Skin epidermis (tissue), 12 donors: Measurements from ENCODE around the gene IFT20.

Experiments used
- H3K27ac ChIP-seq, 21 experiments: fragments of 200-600 bp; sonication (generic) in 11 of 21; one replicate each; pipeline ENCODE4 v1.5.0; 2020; ENCODE audit warnings: mild to moderate bottlenecking in 3 of 21, inconsistent platforms in 2 of 21, moderate library complexity in 2 of 21
- H3K4me3 ChIP-seq, 7 experiments: fragments of 200-600 bp; sonication (generic) in 2 of 7; one replicate each; pipeline ENCODE4 v1.5.0; 2020; ENCODE audit warnings: inconsistent platforms in 2 of 7, mild to moderate bottlenecking in 2 of 7, moderate library complexity in 1 of 7

IFT20 gene

DNA sequence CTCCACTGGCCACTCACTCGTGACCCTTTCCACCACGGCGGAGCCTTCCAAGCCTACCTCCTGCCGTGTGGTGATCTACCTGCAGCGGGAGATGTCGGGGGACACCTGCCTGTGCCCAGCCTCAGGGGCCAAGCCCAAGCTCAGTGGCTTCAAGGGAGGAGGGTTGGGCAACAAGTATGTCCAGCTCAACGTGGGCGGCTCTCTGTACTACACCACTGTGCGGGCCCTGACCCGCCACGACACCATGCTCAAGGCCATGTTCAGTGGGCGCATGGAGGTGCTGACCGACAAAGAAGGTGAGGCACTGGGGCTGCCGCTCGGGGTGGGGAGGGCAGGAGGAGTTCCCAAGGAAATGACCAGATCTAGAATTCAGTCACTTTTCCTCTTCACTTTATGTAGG, 4.2 kb upstream of the IFT20 start:
- H3K27ac ChIP-seq, result peak overlapping the region in 8 of 21 experiments; percentile 12 to 98 (median 36)
- H3K4me3 ChIP-seq, result no peak overlapping the region

GRCh38 chr17:28338769-28339212, 3.5 kb upstream of the IFT20 start:
- Histone ChIP-seq H3K4me3 (peak overlapping the region in 1 of 7 experiments; percentile 6), H3K27ac (peak overlapping the region in 15 of 21 experiments; percentile 2 to 99 (median 53))

DNA sequence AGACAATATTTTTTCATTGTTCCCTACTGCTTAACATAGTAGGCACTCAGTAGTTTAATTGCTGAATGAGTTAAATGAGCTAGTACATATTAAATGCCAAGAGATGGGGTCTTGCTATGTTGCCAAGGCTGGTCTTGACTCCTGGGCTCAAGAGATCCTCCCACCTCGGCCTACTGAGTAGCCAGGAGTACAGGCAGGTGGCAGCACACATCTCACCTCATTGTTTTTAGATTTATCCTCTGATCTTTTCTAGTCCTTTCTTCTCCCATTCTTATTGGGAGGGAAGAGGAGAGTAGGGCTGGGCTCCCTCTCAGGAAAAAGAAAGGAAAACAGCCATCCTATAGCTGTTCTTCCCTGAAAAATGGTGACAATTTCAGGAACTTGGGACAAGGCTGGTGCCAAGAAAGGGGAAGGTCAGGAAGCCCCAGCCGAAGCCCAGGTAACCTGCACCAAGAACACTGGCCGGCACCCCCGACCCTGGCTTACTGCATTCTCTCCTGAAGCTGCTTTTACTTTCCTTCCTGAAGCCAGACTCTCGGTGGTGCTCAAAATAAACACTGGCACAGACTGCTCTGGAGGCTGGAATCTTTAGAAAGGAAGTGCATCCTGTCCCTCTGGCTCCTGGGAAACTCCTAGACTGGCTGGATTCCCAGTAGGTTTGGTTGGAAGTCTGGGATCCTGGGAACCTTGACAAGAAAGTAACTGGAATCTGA, 2.9 kb upstream of the IFT20 start:
- Histone ChIP-seq H3K27ac (peak overlapping the region in 17 of 21 experiments; percentile 2 to 99 (median 58)), H3K4me3 (peak overlapping the region in 1 of 7 experiments; percentile 6)

- peak overlapping the region; percentile 79 to 99 (median 93) for H3K4me3 ChIP-seq
- H3K27ac ChIP-seq, result peak overlapping the region; percentile 83 to 99 (median 98)
Observed at GRCh38 chr17:28335959-28336871, 943 bp upstream of the IFT20 start.

- Histone ChIP-seq H3K27ac (peak overlapping the region; percentile 17 to 99 (median 95)), H3K4me3 (peak overlapping the region; percentile 79 to 99 (median 93))
Observed at GRCh38 chr17:28334666-28335200, 539 bp downstream of the IFT20 start.

DNA sequence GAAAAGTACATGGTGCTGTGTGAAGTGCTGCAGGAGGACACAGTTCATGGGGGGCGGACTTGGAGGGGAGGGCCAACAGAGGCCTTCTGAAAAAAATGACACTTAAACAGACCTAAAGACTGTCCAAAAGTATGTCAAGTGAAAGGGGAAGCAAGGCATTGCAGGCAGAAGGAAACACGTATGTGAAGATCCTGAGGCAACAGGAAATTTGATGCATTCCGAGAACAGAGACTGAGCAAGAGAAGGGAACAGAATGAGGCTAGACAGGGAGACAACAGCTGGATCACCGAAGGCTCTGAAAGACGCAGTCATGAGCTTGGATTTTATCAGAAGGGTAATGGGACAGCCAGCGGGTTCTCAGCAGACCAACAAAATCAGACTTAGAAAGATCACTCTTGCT, 1.1 kb downstream of the IFT20 start:
- H3K4me3 ChIP-seq, result peak overlapping the region; percentile 79 to 99 (median 93)
- peak overlapping the region in 10 of 21 experiments; percentile 91 to 99 (median 96) for H3K27ac ChIP-seq

DNA sequence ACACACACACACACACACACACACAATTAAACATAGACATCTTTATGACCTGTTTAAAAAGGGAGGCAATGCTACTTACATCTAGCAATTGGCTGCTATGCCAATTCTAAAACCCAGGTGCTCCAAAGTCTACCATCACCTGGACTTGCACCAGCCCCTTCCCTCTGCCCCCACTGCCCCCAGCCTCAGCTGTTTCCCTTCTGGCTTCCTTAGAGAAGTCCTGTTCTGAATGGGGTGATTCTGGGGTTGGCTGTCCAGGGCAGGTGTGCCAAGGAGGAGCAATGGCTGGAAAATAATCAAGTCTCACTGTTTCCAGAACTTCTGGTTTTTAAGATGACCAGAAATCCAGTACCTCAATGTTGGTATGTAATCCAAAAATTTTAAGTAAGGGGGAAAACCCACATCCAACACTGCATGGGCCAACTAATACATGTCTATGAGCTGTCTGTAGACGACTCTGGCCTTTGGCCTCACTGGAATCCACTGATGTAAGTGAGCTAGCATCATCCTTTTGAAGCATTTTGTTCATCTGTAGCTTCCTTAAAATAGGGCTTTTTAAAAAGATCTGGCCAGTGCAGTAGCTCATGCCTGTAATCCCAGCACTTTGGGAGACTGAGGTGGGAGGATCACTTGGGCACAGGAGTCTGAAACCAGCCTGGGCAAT, 2.1 kb downstream of the IFT20 start:
- no peak overlapping the region for H3K4me3 ChIP-seq
- H3K27ac ChIP-seq, result peak overlapping the region in 1 of 21 experiments; percentile 17

DNA sequence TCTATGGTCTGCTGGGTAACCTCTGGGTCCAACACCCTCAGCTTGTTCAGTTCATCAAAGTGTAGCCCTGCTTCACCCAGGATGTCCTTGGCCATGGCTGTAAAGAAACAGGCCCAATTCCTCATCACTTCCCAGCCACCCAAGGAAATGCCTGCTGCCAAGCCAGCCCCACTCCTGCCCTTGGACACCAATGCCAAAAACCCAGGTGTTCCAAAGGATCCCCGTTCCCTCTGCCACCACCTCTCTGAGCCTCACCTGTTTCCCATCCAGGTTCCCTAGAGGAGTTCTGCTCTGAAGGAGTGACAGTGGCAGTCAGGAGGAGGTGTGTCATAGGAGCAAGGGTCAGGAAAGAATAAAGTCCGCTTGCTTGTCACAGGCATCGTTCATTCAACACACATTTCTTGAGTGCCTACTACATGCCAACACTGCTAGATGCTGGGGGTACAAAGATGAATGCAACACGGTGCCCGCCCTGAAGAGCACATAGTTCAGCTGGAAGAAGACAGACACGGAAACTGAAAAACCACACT, 3.3 kb downstream of the IFT20 start:
- no peak overlapping the region for H3K4me3 ChIP-seq
- no peak overlapping the region for H3K27ac ChIP-seq

- Histone ChIP-seq H3K27ac (no peak overlapping the region), H3K4me3 (no peak overlapping the region)
Observed at GRCh38 chr17:28330671-28331070, 4.6 kb downstream of the IFT20 start.

- no peak overlapping the region for H3K4me3 ChIP-seq
- H3K27ac ChIP-seq, result no peak overlapping the region
Observed at GRCh38 chr17:28328325-28328724, 6.9 kb downstream of the IFT20 start.

DNA sequence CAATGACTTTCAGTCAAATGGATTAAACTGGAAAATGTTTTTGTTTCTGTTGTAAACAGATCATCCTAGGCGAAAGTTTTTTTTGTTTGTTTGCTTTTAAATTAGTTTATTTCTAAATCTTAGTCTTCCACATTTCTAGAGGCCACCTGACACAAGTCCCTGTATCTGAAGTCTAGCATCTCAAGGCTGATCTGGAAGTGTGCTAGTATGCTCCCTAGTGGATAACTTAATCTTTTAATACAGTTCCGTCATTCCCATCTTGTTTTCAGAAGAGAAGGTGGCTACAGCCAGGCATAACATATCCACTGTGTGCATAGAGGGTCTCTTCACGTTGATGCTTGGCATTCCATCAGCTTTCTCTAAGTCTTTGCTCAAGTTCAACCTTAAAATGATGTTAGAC, 7.6 kb downstream of the IFT20 start:
- no peak overlapping the region for H3K4me3 ChIP-seq
- no peak overlapping the region for H3K27ac ChIP-seq

DNA sequence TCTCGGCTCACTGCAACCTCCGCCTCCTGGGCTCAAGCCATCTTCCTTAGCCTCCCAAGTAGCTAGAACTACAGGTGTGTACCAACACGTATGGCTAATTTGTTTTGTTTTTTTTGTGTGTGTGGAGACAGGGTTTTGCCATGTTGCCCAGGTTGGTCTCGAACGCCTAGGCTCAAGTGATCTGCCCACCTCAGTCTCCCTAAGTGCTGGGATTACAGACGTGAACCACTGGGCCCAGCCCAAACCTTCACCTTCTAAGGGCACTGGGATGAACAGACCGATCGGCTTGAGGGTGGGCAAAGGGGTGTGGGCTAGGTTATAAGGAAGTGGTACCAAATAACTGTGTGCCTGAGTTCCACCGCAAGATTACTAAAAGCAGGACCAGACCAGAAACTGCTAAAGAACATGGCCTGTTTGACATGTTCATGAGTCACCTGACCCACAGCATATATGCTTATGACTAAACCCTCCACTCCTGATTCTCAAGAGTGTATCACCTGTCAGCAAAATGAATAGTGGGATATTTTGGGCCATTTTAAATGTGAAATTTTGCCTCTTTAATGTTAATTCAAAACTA, 8.2 kb downstream of the IFT20 start:
- no peak overlapping the region for H3K27ac ChIP-seq
- no peak overlapping the region for H3K4me3 ChIP-seq

GRCh38 chr17:28326114-28326513, 9.2 kb downstream of the IFT20 start:
- H3K4me3 ChIP-seq, result no peak overlapping the region
- no peak overlapping the region for H3K27ac ChIP-seq

GRCh38 chr17:28325211-28325610, 10.1 kb downstream of the IFT20 start:
- H3K4me3 ChIP-seq, result no peak overlapping the region
- H3K27ac ChIP-seq, result no peak overlapping the region

- Histone ChIP-seq H3K27ac (no peak overlapping the region), H3K4me3 (no peak overlapping the region)
Observed at GRCh38 chr17:28324781-28325180, 10.5 kb downstream of the IFT20 start.

DNA sequence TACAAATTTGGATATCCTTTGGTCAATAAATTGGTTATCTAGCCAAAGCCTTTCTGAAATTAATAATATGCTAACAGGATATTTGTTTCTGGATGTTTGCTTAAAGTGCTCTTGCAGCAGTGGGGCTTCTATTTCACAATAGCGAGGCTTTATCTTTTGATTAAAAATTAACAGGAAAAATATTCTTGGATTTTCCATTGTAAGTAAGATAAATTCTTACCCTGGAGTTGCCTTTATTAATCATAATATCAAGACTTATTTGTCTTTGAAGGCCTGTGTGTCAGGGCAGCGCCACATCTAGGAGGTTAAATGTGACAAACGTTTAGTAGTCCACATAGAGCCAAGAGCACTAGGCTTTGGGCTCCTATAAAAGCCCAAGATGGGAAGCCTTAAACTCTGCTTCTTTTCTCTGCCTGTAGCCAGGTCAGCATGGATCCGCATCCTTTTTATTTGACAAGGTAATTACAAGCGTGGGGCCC, 11.0 kb downstream of the IFT20 start:
- H3K27ac ChIP-seq, result no peak overlapping the region
- H3K4me3 ChIP-seq, result no peak overlapping the region

- Histone ChIP-seq H3K27ac (peak overlapping the region in 2 of 21 experiments; percentile 29 to 71), H3K4me3 (peak overlapping the region in 1 of 7 experiments; percentile 67)
Observed at GRCh38 chr17:28320215-28321061, 14.8 kb downstream of the IFT20 start.

GRCh38 chr17:28319598-28319935, 15.7 kb downstream of the IFT20 start:
- Histone ChIP-seq H3K27ac (peak overlapping the region in 15 of 21 experiments; percentile 22 to 80 (median 60)), H3K4me3 (peak overlapping the region; percentile 51 to 72 (median 64))
